Tibial nerve (tissue), 4 donors: ENCODE data around the gene ADAMTS10.

Experiments used
- EP300 ChIP-seq, 2 donors: sonication (generic); formaldehyde crosslinking; IDR thresholded peaks; one replicate each; pipeline ENCODE4 v1.6.1; 2017; ENCODE audit warnings: antibody characterized with exemption in 2 of 2, mild to moderate bottlenecking in 1 of 2
- POLR2A ChIP-seq, 2 donors: fragments of 450-650 bp; IDR thresholded peaks; one replicate each; pipeline ENCODE4 v1.6.1; 2017; ENCODE audit warnings: antibody characterized with exemption in 2 of 2, mild to moderate bottlenecking in 2 of 2, moderate library complexity in 2 of 2
- TF ChIP-seq, protein P1 (sequence below), 5 experiments: fragments of 200-600 bp in 3 of 5; fragments of 450-650 bp in 2 of 5; sonication (generic) in 3 of 5; IDR thresholded peaks; one replicate each; pipeline ENCODE4 v1.5.1; 2016 to 2019; ENCODE audit warnings: antibody characterized with exemption in 5 of 5, mild to moderate bottlenecking in 3 of 5, moderate library complexity in 2 of 5

DNA sequence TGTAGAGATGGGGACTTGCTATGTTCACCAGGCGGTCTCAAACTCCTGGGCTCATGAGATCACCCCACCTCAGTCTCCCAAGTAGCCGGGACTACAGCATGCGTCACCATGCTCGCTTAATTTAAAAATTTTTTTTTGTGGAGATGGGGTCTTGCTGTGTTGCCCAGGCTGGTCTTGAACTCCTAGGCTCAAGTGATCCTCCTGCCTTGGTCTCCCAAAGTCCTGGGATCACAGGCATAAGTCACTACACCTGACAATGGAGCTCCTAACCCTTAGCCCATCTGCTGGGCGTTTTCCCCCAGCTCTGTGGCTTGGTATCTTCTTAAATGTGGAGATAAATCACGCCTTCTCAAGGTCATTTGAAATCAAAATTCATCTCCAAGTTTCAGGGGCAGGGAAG, 6.3 kb upstream of the ADAMTS10 start:
- TF ChIP-seq EP300 (IDR thresholded peaks at IDR 0.05) (no peak), POLR2A (IDR thresholded peaks at IDR 0.05) (no peak)
- TF ChIP-seq, protein P1, sequence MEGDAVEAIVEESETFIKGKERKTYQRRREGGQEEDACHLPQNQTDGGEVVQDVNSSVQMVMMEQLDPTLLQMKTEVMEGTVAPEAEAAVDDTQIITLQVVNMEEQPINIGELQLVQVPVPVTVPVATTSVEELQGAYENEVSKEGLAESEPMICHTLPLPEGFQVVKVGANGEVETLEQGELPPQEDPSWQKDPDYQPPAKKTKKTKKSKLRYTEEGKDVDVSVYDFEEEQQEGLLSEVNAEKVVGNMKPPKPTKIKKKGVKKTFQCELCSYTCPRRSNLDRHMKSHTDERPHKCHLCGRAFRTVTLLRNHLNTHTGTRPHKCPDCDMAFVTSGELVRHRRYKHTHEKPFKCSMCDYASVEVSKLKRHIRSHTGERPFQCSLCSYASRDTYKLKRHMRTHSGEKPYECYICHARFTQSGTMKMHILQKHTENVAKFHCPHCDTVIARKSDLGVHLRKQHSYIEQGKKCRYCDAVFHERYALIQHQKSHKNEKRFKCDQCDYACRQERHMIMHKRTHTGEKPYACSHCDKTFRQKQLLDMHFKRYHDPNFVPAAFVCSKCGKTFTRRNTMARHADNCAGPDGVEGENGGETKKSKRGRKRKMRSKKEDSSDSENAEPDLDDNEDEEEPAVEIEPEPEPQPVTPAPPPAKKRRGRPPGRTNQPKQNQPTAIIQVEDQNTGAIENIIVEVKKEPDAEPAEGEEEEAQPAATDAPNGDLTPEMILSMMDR (IDR thresholded peaks at IDR 0.05) = no peak
